ENCODE results near the gene COQ8B.

COQ8B gene

DNA sequence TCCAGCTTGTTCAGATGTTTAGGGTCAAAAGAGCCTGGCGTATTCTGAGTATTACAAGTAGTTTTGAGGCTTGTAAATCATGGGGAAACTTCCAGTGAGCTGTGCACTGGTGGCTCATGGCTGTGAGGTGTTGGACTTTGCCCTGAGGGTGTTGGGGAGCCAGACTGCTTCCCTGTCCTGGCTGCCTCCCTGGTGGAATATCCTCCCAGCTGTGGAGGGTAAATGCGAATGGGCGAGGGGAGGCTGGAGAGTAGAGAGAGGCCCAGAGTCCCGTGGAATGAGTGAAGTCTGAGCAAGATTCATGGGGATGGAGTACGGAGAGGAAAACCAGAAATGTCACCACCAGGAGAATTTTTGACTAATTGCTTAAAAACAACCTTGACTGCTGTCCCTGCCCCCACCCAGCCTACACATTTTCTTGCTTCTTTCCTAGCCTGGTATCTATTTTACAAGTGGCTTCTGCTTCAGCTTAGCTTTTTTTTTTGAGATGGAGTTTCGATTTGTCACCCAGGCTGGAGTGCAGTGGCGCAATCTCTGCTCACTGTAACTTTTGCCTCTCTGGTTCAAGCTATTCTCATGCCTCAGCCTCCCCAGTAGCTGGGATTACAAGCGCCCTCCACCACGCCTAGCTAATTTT lies 38.0 kb upstream of the COQ8B start:
- H3K4me3 ChIP-seq (ENCODE audit: low read length) = no peak overlapping the region
- peaks cover 24% of the 10 kb centered on the region for H3K36me3 ChIP-seq (ENCODE audit: control insufficient read depth, insufficient read depth, low read length)
- H3K27ac ChIP-seq (ENCODE audit: low read length) = no peak overlapping the region
- no peak for DNase-seq (ENCODE audit: low read depth, low spot score)
- H3K4me1 ChIP-seq (ENCODE audit: control insufficient read depth, insufficient read depth, low read length) = no peaks in the 10 kb centered on the region; the same call in 1 of the 2 replicates
- H3K9me3 ChIP-seq (ENCODE audit: control insufficient read depth, insufficient read depth, low read length) = no peaks in the 10 kb centered on the region
- no peaks in the 10 kb centered on the region for H3K27me3 ChIP-seq (ENCODE audit: control insufficient read depth, insufficient read depth, low read length)
- no CpG with 5 or more reads among the region's 9 CpGs for WGBS (ENCODE audit: insufficient coverage, insufficient read length)

DNA sequence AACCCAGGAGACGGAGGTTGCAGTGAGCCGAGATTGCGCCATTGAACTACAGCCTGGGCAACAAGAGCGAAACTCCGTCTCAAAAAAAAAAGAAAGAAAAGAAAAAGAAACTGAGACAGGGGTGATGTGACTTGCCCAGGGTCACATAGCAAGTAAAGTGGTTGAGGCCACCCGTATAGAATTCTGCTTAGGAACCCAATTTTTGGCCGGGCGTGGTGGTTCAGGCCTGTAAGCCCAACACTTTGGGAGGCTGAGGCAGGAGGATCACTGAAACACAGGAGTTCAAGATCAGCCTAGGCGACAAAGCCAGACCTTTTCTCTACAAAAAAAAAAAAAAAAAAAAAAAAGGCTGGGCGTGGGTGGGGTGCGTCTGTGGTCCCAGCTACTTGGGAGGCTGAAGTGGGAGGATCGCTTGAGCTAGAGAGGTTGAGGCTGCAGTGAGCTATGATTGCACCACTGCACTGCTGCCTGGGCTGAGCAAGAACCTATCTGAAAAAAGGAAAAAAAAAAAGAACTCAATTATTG lies 35.6 kb upstream of the COQ8B start:
- Histone ChIP-seq H3K4me1 (ENCODE audit: control insufficient read depth, insufficient read depth, low read length) (no peaks in the 10 kb centered on the region; the same call in none of the 2 replicates), H3K36me3 (ENCODE audit: control insufficient read depth, insufficient read depth, low read length) (peaks cover 12% of the 10 kb centered on the region; the same call in 1 of the 2 replicates), H3K27ac (ENCODE audit: low read length) (no peak overlapping the region), H3K27me3 (ENCODE audit: control insufficient read depth, insufficient read depth, low read length) (no peaks in the 10 kb centered on the region), H3K4me3 (ENCODE audit: low read length) (peak overlapping the region; percentile 76; the same call in 1 of the 2 replicates), H3K9me3 (ENCODE audit: control insufficient read depth, insufficient read depth, low read length) (no peaks in the 10 kb centered on the region)
- WGBS (ENCODE audit: insufficient coverage, insufficient read length) = no CpG with 5 or more reads among the region's 12 CpGs
- no peak for DNase-seq (ENCODE audit: low read depth, low spot score)

DNA sequence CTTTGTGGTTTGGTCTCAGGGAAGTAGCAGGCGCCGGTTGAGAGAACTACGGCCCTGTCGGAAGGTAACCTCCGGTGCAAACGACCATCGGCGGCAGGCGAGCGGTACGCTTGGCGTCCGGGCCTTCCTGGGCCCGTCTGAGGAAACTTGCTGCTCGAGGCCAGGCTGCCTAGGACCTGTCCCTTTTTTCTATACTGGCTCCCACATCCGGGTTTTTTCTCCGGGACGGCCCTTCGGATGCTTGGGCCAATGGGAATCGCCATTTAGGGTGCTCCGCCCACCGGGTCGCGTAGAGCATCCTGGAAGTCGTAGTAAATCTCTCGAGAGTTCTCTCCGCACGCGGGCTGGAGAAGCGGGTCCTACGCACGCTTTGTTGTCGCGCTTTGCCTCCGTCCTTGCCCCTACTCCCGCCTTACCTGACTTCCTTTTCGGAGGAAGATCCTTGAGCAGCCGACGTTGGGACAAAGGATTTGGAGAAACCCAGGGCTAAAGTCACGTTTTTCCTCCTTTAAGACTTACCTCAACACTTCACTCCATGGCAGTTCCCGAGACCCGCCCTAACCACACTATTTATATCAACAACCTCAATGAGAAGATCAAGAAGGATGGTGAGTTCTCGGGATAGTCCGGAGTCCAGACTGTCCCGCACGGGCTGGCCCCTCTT lies 34.3 kb upstream of the COQ8B start, which contains the start of gene SNRPA:
Gene SNRPA (plus strand): TSS at position 330 of the 664 bp plus-strand sequence. CDS start 206 bp downstream, at position 536.
- H3K4me3 ChIP-seq (ENCODE audit: low read length) = peak within 1 kb of the TSS; percentile 76
- H3K4me1 ChIP-seq (ENCODE audit: control insufficient read depth, insufficient read depth, low read length) = no peaks in the 10 kb centered on the region; the same call in none of the 2 replicates
- no peaks in the 10 kb centered on the region for H3K27me3 ChIP-seq (ENCODE audit: control insufficient read depth, insufficient read depth, low read length)
- H3K9me3 ChIP-seq (ENCODE audit: control insufficient read depth, insufficient read depth, low read length) = no peaks in the 10 kb centered on the region
- peaks cover 4% of the 10 kb centered on the region; the same call in 1 of the 2 replicates for H3K36me3 ChIP-seq (ENCODE audit: control insufficient read depth, insufficient read depth, low read length)
- peak; percentile 97 for DNase-seq (ENCODE audit: low read depth, low spot score)
- WGBS (ENCODE audit: insufficient coverage, insufficient read length) = no CpG with 5 or more reads among the region's 46 CpGs
- H3K27ac ChIP-seq (ENCODE audit: low read length) = no peak within 1 kb of the TSS

DNA sequence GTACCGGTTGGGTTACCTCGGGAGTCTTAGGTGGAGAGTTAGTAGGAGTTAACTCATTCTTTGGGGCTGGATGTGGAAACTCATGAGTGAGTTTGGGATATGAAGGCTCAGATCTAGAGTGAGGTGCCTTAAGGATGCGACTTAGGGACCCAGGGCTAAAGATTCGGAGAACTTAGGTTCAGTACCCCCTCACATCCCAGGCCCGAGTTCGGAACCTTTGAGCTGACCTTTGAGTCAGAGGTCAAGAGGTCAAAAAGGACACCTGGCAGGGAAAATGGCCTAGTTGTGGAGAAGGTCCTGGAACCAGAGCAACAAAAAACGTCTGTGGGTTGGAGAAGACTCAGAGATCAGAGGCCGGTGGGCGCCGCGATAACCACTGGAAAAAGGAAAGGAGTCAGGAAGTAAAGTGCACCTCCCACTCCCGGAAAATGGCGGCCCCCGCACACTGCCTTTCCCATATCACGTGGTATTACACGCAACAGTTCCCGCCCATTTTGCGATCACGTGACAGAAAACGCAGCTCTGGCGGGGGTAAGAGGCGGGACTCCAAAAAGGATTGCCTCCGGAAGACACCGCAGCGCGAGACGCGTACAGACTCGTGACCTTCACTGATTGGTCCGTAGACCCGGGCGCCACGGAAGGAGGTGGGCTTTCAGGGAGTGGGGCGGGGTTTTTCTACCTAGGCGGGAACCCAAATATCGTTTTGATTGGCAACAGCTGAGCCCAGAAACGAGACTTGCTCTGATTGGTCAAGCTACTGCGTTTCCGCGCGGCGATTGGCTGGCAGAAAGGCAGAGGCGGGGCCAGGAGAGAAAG lies 33.6 kb upstream of the COQ8B start, which contains the start of gene ACTMAP:
Gene ACTMAP (minus strand): TSS at position 420 of the 816 bp plus-strand sequence. CDS start 674 bp downstream, outside the sequence.
- H3K27ac ChIP-seq (ENCODE audit: low read length) = no peak within 1 kb of the TSS
- H3K9me3 ChIP-seq (ENCODE audit: control insufficient read depth, insufficient read depth, low read length) = no peaks in the 10 kb centered on the region
- H3K4me1 ChIP-seq (ENCODE audit: control insufficient read depth, insufficient read depth, low read length) = no peaks in the 10 kb centered on the region; the same call in none of the 2 replicates
- H3K27me3 ChIP-seq (ENCODE audit: control insufficient read depth, insufficient read depth, low read length) = no peaks in the 10 kb centered on the region
- H3K36me3 ChIP-seq (ENCODE audit: control insufficient read depth, insufficient read depth, low read length) = peaks cover 4% of the 10 kb centered on the region; the same call in 1 of the 2 replicates
- H3K4me3 ChIP-seq (ENCODE audit: low read length) = peak within 1 kb of the TSS; percentile 76
- peak; percentile 99 for DNase-seq (ENCODE audit: low read depth, low spot score)
- no CpG with 5 or more reads among the region's 43 CpGs for WGBS (ENCODE audit: insufficient coverage, insufficient read length)

DNA sequence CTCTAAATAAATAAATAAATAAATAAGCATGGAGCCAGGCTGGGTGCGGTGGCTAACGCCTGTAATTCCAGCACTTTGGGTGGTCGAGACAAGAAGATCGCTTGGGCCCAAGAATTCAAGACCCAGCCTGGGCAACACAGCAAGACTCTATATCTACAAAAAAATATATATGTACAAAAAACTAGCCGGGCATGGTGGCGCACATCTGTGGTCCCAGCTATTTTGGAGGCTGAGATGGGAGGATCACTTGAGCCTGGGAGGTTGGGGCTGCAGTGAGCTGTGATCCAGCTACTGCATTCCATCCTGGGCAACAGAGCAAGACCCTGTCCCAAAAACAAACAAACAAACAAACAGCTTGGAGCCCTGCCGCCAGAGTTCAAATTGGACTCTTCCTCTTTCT lies 30.9 kb upstream of the COQ8B start:
- no peak for DNase-seq (ENCODE audit: low read depth, low spot score)
- peaks cover 5% of the 10 kb centered on the region for H3K36me3 ChIP-seq (ENCODE audit: control insufficient read depth, insufficient read depth, low read length)
- H3K4me1 ChIP-seq (ENCODE audit: control insufficient read depth, insufficient read depth, low read length) = no peaks in the 10 kb centered on the region; the same call in none of the 2 replicates
- WGBS (ENCODE audit: insufficient coverage, insufficient read length) = no CpG with 5 or more reads among the region's 7 CpGs
- H3K27me3 ChIP-seq (ENCODE audit: control insufficient read depth, insufficient read depth, low read length) = no peaks in the 10 kb centered on the region
- H3K4me3 ChIP-seq (ENCODE audit: low read length) = no peak overlapping the region
- H3K27ac ChIP-seq (ENCODE audit: low read length) = no peak overlapping the region
- H3K9me3 ChIP-seq (ENCODE audit: control insufficient read depth, insufficient read depth, low read length) = no peaks in the 10 kb centered on the region

DNA sequence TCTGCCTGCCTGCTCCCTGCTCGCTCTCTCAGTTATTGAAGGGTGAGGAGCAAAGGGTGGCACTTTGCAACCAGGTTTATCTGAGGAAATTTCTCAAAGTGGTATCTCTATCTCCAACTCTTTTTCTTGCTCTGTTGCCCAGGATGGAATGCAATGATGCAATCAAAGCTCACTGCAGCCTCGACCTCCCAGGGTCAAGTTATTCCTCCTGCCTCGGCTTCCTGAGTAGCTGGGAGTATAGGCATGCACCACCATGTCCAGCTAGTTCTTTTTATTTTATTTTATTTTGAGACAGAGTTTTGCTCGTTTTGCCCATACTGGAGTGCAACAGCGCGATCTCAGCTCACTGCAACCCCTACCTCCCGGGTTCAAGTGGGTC lies 28.7 kb upstream of the COQ8B start:
- no peak for DNase-seq (ENCODE audit: low read depth, low spot score)
- no CpG with 5 or more reads among the region's 7 CpGs for WGBS (ENCODE audit: insufficient coverage, insufficient read length)
- no peaks in the 10 kb centered on the region for H3K27me3 ChIP-seq (ENCODE audit: control insufficient read depth, insufficient read depth, low read length)
- no peak overlapping the region for H3K27ac ChIP-seq (ENCODE audit: low read length)
- H3K36me3 ChIP-seq (ENCODE audit: control insufficient read depth, insufficient read depth, low read length) = peaks cover 8% of the 10 kb centered on the region
- no peaks in the 10 kb centered on the region for H3K9me3 ChIP-seq (ENCODE audit: control insufficient read depth, insufficient read depth, low read length)
- no peak overlapping the region for H3K4me3 ChIP-seq (ENCODE audit: low read length)
- no peaks in the 10 kb centered on the region; the same call in none of the 2 replicates for H3K4me1 ChIP-seq (ENCODE audit: control insufficient read depth, insufficient read depth, low read length)

DNA sequence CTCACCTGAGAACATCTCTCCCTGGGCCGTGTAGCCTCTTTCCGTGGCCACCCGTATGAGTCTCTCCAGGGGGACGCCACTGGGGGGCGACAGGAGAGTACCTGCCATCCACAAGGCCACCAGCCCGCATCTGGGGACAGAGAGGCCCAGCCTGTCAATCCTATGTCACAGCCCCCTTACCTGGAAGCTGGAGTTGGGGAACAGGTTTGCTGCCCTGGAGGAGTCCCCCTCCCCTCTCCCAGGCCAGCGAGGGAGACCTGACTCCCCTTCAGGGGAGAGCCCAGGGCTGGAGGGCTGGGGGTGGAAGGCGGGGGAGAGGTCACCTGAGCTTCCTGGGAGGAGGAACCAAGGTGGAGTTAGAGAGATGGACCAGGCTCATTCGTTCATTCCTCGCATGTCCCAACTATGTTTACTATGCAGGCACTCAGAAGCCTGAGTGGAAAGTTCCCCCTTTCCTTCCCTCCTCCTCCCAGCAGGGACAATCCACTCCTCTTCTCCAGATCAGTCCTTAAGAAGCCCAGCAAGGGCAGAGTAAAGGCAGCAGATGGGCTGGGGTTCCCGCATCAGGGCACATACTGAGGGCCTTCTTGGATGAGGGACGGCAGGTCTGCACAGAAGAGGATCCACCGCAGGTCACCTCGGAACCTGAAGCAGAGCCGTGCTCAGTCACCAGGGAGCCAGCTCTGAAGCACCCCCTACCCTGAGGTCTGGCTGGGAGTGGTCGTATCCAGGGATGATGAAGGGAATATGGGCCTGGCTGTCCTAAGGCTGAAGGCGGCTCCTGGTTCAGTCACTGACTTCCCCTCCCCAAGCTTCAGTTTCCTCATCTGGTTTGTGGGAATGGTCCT lies 28.1 kb upstream of the COQ8B start:
- Histone ChIP-seq H3K27me3 (ENCODE audit: control insufficient read depth, insufficient read depth, low read length) (no peaks in the 10 kb centered on the region), H3K36me3 (ENCODE audit: control insufficient read depth, insufficient read depth, low read length) (peaks cover 11% of the 10 kb centered on the region), H3K4me1 (ENCODE audit: control insufficient read depth, insufficient read depth, low read length) (no peaks in the 10 kb centered on the region; the same call in none of the 2 replicates), H3K4me3 (ENCODE audit: low read length) (no peak overlapping the region), H3K27ac (ENCODE audit: low read length) (no peak overlapping the region), H3K9me3 (ENCODE audit: control insufficient read depth, insufficient read depth, low read length) (no peaks in the 10 kb centered on the region)
- DNase-seq (ENCODE audit: low read depth, low spot score) = no peak
- WGBS (ENCODE audit: insufficient coverage, insufficient read length) = no CpG with 5 or more reads among the region's 17 CpGs

DNA sequence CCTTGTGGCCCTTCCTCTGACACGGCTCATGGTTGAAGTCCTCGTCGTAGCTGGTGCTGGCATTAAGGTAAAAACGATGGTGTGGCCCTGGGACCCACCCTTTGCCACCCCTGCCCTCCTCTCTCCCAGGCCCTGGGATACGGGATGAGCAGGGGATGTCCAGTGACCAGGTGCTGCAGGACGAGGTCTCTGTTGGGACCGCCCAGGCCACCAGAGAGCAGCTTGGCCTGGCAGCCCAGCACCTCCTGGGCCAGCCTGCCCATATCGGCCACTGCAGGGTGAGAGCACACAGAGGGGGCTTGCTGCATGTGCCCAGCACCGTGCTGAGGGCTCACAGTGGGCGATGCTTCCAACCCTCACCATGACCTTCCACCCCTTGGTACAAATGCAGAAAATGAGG lies 27.2 kb upstream of the COQ8B start:
- Histone ChIP-seq H3K27ac (ENCODE audit: low read length) (no peak overlapping the region), H3K9me3 (ENCODE audit: control insufficient read depth, insufficient read depth, low read length) (no peaks in the 10 kb centered on the region), H3K36me3 (ENCODE audit: control insufficient read depth, insufficient read depth, low read length) (peaks cover 11% of the 10 kb centered on the region), H3K4me3 (ENCODE audit: low read length) (no peak overlapping the region), H3K27me3 (ENCODE audit: control insufficient read depth, insufficient read depth, low read length) (no peaks in the 10 kb centered on the region), H3K4me1 (ENCODE audit: control insufficient read depth, insufficient read depth, low read length) (no peaks in the 10 kb centered on the region)
- no peak for DNase-seq (ENCODE audit: low read depth, low spot score)
- WGBS (ENCODE audit: insufficient coverage, insufficient read length) = no CpG with 5 or more reads among the region's 10 CpGs

DNA sequence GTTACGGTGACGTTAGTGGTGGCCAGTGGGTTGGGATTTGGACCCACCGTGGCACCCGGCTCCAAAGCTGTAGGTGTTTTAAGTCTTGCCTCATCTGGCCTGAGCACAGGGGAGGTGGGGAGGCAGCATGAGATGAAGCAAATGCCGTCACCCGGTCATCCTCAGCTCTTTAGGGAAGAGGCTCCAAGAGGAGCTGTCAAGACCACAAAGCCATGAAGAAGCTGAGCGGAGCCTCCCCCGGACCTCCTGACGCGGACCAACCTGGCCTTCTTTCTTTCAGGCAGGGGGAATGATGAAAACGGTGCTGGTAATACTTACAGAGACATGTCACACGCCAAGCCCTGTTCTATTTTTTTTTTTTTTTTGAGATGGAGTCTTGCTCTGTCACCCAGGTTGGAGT lies 26.2 kb upstream of the COQ8B start:
- Histone ChIP-seq H3K27ac (ENCODE audit: low read length) (no peak overlapping the region), H3K9me3 (ENCODE audit: control insufficient read depth, insufficient read depth, low read length) (no peaks in the 10 kb centered on the region), H3K4me3 (ENCODE audit: low read length) (no peak overlapping the region), H3K36me3 (ENCODE audit: control insufficient read depth, insufficient read depth, low read length) (peaks cover 11% of the 10 kb centered on the region), H3K4me1 (ENCODE audit: control insufficient read depth, insufficient read depth, low read length) (no peaks in the 10 kb centered on the region), H3K27me3 (ENCODE audit: control insufficient read depth, insufficient read depth, low read length) (no peaks in the 10 kb centered on the region)
- DNase-seq (ENCODE audit: low read depth, low spot score) = no peak
- WGBS (ENCODE audit: insufficient coverage, insufficient read length) = no CpG with 5 or more reads among the region's 12 CpGs
